LNCAP (cell line): ENCODE measurements around the gene MS4A15.

Experiments
- TF ChIP-seq, protein P1 (sequence below): fragments of 450-650 bp; IDR thresholded peaks from 2 replicates; pipeline ENCODE4 v1.5.1; 2017; ENCODE audit warnings: mild to moderate bottlenecking

Gene MS4A15

GRCh38 chr11:60803273-60803936, 46.7 kb downstream of the MS4A15 start:
- TF ChIP-seq, protein P1, sequence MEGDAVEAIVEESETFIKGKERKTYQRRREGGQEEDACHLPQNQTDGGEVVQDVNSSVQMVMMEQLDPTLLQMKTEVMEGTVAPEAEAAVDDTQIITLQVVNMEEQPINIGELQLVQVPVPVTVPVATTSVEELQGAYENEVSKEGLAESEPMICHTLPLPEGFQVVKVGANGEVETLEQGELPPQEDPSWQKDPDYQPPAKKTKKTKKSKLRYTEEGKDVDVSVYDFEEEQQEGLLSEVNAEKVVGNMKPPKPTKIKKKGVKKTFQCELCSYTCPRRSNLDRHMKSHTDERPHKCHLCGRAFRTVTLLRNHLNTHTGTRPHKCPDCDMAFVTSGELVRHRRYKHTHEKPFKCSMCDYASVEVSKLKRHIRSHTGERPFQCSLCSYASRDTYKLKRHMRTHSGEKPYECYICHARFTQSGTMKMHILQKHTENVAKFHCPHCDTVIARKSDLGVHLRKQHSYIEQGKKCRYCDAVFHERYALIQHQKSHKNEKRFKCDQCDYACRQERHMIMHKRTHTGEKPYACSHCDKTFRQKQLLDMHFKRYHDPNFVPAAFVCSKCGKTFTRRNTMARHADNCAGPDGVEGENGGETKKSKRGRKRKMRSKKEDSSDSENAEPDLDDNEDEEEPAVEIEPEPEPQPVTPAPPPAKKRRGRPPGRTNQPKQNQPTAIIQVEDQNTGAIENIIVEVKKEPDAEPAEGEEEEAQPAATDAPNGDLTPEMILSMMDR: no peak

DNA sequence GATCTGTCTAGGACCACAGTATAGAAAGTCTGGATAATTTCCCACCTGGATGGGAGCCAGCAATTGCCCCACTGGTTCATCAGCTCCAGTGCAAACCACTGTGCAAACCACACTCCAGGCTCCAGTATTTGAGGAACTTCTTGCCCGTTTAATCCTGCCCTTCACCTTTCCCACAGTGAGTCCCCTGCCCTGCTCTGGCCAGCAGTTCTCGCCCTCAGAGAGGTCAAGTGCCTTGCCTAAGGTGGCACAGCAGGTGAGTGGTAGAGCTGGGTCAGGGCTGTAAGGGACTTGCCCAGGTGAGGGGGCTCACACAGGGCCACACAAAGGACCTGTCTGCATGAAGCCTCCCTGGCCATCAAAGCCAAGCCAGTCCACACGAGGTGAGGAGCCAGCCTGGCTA, 52.6 kb downstream of the MS4A15 start:
- TF ChIP-seq, protein P1: no peak

DNA sequence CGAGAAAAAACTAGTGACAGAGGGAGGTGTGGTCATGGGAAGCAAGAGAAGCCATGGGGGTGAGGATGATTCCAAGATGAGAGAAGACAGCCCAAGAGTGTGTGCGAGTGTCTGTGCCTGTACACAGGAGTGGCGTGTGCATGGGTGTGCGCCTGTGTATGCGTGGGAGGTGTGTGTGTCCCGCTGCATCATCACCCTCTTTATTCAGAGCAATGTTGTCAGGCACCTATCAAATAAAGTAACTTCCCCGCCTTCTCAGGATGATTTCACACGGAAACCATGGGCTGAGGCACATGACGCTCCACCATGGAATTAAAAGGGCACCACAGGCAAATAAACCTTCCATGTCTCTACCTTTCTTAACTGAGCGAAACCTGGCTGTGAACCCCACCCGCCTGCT, 53.0 kb downstream of the MS4A15 start:
- TF ChIP-seq, protein P1: no peak

DNA sequence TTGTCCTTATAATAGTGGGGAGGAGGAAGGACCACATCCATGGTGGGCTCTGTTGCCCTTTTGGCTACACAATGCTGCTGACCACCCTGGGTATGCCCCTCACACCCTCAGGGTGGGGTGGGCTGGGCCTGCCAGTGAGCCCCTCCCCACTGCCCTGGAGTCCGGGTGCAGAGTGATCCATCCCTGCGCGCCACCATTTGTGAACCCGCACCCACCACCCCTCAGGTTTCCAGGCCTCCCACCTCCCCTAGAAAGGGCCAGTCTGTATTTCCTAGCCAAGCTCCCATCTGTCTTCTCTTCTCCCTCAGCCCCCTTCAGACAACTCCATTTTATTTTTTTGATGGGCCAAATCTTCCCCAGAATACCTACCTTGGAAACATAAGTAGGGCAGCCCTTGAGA, 53.5 kb downstream of the MS4A15 start:
- TF ChIP-seq, protein P1: no peak

DNA sequence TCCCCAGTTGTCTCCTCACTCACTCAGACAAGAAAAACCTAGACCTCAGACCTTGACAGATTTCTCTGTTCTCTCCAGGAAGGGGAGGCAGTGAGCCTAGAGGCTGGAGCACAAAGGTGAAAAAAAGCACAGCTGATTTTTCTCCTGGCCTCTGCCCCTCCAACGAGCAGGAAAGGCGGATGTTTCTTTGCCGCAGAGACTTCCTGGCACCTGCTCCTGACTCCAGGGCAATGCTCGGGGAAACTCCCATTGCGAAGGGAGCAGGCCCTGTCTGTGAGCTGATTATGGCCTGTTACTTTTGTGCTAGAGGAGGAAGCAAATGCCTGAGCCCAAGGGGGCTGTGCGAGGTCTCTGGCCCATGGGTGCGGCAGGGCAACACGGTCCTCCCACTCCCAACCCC, 53.9 kb downstream of the MS4A15 start:
- TF ChIP-seq, protein P1: no peak

GRCh38 chr11:60813324-60813723, 56.7 kb downstream of the MS4A15 start:
- TF ChIP-seq, protein P1: no peak

DNA sequence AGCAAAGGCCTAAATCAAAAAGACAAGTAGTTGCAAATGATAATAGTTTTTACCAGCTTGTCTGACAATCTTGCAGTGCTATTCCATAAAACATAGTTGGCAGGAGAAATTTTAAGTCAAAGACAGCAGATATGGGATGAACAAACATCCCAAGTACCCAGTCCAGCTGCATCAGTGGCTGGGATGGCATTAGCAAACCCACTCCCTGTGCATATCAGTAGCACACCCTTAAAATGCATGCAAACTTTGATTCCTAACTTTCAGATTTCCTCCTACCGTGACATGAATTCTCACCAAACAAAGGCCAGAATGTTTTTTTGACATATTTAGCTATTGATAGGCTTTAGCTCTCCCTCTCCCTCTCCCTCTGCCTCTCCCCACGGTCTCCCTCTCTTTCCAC, 57.4 kb downstream of the MS4A15 start:
- TF ChIP-seq, protein P1: no peak

- TF ChIP-seq, protein P1: no peak
Observed at GRCh38 chr11:60816590-60817157, 60.0 kb downstream of the MS4A15 start.
